Measurements from ENCODE around the gene KIF1B. TPM values are rescaled to one million over a fixed set of nuclear protein-coding genes. Genes with fewer than 3 reads are reported as not detected.
"Not testable (repeated sequence)": the region's sequence is repeated elsewhere in the genome, so short reads cannot be mapped to it uniquely, and the experiment has no call there.

KIF1B gene
- total RNA-seq, 1 donor from 2014 or later = 93.6 TPM

DNA sequence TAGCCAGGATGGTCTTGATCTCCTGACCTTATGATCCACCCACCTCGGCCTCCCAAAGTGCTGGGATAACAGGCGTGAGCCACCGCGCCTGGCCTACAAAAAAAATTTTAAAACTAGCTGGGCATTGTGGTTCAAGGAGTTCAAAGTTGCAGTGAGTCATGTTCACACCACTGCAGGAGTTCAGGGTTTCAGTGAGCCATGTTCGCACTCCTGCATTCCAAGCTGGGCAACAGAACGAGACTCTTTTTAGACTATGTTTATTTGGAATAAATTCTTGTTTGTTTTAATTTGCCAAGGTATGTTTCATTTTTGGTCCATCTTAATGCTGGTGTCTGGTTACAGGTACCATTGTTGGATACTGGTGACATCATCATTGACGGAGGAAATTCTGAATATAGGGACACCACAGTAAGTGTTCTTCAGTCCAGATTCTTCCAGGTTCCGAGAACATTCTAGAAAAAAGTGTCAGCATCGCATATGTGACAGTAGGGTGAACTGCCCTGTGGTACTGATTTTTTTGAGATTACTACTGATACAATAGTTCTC, 192.4 kb downstream of the KIF1B start:
- DNase-seq (ENCODE audit: low spot score) = no peak
- intact Hi-C loops (cut with DNase I) = no loop called here

DNA sequence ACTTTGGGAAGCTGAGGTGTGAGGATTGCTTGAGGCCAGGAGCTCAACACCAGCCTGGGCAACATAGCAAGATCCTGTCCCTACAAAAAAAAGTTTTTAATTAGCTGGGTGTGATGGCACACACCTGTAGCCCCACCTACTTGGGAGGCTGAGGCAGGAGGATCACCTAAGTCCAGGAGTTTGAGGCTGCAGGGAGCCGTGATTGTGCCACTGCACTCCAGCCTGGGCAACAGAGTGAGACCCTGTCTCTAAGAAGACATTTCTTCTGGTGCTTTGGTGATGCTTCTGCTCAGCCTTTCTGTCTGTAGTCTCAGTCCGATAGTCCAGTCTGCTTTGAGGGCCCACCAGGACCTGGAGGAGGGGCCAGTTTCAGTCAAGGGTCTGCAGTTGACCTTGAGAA, 196.8 kb downstream of the KIF1B start:
- DNase-seq (ENCODE audit: low spot score) = no peak
- intact Hi-C loops (cut with DNase I) = no loop called here

DNA sequence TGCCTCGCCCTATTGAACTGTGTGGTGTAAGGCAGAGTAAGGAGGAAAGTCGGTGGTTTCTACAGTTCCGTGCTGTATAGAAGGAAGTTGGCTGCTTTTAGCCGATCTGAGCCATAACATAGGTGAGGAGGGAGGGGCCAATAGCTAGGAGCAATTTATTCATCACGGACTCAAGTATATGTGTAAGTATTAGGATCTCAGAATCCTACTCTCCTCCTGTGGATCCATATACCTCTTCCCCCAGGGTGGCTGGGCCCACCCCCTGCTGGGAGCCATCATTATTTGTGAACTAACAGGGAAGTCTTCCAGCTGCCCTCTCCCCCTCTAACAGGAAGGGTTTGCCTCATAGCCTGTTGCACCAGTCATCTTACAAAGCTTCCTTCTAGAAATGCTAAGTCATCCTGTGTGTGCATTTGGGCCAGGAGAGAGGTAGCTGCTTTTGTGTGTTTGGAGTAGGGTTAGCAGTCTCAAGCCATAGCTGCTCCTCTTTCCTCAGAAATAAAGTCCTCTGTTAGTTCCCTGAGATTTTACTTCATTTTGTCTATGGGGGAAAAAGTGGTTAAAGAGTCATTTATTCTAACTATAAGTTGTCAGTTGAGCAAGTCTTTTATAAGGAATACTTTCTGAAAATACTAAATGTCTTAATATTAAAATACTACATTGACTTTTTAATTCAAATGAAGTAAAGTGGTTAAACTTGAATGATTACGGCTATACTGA, 205.0 kb downstream of the KIF1B start:
- intact Hi-C loops (cut with DNase I) = no loop called here
- DNase-seq (ENCODE audit: low spot score) = peak; percentile 81

DNA sequence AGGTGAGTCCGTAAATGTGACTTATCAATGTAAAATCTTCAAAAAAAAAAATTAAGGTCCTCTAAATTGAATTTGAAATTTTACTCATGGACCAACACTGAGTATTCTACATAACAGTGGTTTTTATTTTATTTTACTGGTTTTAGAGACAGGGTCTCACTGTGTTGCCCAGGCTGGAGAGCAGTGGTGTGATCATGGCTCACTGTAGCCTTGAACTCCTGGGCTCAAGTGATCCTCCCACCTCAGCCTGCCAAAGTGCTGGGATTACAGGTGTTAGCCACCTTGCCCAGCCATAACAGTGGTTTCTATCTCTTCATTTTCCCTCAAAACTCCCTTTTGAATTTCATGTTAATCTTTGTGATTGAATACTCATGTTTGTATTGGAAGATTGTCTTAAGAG, 205.6 kb downstream of the KIF1B start:
- DNase-seq (ENCODE audit: low spot score); intact Hi-C loops (cut with DNase I): not testable (repeated sequence)

DNA sequence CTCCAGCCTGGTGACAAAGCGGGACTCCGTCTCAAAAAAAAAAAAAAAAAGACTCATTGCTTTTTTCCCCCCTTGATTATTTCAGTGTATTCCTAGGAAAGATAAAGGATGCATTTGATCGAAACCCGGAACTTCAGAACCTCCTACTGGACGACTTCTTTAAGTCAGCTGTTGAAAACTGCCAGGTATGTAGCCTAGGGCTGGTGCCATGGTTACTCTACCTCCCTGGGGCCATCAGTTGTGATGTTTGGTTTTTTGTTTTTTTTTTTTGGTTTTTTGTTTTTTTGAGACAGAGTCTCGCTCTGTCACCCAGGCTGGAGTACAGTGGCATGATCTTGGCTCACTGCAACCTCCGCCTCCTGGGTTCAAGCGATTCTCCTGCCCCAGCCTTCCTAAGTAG, 208.4 kb downstream of the KIF1B start:
- DNase-seq (ENCODE audit: low spot score); intact Hi-C loops (cut with DNase I): not testable (repeated sequence)

DNA sequence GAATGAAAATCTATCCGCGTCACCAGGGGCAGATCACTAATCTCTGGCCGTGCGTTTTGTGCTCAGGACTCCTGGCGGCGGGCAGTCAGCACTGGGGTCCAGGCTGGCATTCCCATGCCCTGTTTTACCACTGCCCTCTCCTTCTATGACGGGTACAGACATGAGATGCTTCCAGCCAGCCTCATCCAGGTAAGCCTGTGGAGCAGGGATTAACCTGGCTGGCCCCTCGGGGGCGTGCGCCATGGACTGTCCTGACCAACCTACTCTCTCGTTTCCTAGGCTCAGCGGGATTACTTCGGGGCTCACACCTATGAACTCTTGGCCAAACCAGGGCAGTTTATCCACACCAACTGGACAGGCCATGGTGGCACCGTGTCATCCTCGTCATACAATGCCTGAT, 209.0 kb downstream of the KIF1B start:
- intact Hi-C loops (cut with DNase I) = no loop called here
- no peak for DNase-seq (ENCODE audit: low spot score)

DNA sequence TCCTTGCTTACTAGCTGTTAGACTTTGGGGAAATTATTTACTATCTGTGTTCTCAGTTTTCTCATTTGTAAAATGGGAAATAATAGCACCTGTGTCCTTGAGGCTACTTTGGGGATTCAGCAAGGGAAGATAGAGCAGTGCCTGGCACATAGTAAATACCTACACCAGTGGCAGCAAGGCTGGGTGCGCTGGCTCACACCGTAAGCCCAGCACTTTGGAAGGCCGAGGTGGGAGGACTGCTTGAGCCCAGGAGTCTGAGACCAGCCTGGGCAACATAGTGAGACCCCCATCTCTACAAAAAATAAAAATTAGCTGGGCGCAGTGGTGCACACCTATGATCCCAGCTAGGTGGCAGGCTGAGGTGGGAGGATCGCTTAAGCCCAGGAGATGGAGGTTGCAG, 211.3 kb downstream of the KIF1B start:
- no peak for DNase-seq (ENCODE audit: low spot score)
- intact Hi-C loops (cut with DNase I) = loop anchor here (10.0 kb wide), 2 partner anchors 477 to 547 kb away; partner anchors contain the start of genes LZIC and NMNAT1

DNA sequence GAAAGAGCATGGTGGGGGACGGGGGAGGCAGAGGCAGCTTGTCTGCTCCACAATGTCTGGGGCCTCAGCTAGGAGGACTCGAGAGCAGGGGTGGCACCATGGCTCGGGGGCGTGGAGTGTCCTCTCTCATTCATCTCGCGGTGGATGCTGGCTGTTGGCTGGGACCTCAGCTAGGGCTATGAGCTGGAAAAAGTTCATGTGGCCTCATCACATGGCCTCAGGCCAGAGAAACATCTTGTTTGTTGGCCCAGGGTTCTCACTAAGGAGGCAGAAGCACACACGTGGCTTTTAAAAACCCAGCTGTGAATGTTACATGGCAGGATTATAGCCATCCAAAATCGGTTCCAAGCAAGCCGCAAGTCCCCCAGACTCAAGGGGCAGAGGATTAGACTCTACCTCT, 213.7 kb downstream of the KIF1B start:
- DNase-seq (ENCODE audit: low spot score) = no peak
- intact Hi-C loops (cut with DNase I) = loop anchor here (10.0 kb wide), 2 partner anchors 479 to 549 kb away; partner anchors contain the start of genes LZIC and NMNAT1

DNA sequence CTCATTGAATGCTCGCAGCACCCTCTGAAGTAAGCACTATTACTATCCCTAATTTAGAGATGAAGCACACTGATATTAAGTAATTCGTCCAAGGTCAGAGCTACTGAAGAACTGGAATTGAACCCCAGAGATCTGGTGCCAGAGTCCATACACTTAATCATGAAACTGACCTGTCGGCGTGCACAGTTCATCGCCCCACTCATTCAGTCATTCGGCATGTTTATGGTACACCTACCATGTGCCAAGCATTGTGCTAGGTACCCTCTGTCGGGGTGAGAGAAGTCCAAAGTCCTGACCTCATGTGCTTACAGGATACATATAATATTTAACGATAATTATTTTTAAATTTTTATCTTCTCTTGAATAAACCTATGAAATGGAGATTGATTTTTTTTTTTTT, 214.3 kb downstream of the KIF1B start:
- intact Hi-C loops (cut with DNase I) = loop anchor here (10.0 kb wide), 2 partner anchors 480 to 550 kb away; partner anchors contain the start of genes LZIC and NMNAT1
- no peak for DNase-seq (ENCODE audit: low spot score)

DNA sequence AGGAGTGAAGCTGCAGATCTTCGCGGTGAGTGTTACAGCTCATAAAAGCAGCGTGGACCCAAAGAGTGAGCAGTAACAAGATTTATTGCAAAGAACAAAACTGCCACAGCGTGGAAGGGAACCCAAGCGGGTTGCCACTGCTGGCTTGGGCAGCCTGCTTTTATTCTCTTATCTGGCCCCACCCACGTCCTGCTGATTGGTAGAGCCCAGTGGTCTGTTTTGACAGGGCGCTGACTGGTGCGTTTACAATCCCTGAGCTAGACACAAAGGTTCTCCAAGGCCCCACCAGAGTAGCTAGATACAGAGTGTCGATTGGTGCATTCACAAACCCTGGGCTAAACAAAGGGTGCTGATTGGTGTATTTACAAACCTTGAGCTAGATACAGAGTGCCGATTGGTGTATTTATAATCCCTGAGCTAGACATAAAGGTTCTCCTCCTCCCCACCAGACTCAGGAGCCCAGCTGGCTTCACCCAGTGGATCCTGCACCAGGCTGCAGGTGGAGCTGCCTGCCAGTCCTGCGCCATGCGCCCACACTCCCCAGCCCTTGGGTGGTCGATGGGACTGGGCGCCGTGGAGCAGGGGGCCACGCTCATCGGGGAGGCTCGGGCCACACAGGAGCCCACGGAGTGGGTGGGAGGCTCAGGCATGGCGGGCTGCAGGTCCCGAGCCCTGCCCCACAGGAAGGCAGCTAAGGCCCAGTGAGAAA, 215.6 kb downstream of the KIF1B start:
- not testable (repeated sequence) for DNase-seq (ENCODE audit: low spot score)
- intact Hi-C loops (cut with DNase I) = loop anchor here (10.0 kb wide), 2 partner anchors 481 to 551 kb away; partner anchors contain the start of genes LZIC and NMNAT1

DNA sequence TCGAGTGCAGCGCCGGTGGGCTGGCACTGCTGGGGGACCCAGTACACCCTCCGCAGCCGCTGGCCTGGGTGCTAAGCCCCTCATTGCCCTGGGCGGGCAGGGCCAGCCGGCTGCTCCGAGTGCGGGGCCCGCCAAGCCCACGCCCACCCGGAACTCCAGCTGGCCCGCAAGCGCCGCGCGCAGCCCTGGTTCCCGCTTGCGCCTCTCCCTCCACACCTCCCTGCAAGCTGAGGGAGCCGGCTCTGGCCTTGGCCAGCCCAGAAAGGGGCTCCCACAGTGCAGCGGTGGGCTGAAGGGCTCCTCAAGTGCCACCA, 216.1 kb downstream of the KIF1B start:
- intact Hi-C loops (cut with DNase I) = loop anchor here (10.0 kb wide), 2 partner anchors 482 to 552 kb away; partner anchors contain the start of genes LZIC and NMNAT1
- DNase-seq (ENCODE audit: low spot score) = not testable (repeated sequence)

DNA sequence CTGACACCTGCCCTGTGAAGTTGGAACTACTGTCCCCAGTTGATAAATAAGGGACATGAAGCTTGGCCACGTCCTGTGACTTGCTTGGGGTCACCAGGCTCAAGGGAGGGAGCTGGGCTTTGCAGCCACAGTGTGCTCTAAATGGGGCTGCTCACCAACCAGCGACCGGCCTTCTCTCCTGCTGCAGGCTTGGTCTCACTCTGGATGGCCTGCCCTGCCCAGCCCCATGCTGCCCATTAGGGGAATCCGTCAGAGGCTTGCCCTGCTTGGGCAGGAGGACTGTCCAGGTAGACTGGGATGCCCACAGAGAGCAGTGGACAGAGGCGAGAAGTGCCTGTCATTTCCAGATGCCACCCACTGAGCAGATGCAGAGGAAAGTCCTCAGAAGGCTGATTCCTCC, 218.6 kb downstream of the KIF1B start:
- intact Hi-C loops (cut with DNase I) = loop anchor here (1.0 to 10.0 kb wide), 3 partner anchors 52 to 554 kb away; partner anchors contain the start of genes LZIC and NMNAT1

DNA sequence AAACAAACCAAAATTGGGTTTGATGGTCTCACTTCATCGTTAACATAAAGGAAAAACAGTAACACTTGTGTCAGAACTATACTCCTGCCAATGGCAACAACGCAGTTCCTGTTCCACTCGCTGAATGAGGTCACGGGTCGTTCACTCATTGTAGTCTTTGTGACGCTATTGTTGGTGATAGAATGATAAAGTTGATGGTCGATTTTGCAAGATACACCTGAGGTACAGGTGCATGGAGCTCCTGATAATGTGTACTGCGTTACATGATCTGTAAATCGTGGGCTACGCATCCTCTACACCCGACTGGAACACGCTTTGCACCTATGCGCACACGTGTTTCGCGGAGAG, 219.5 kb downstream of the KIF1B start:
- DNase-seq (ENCODE audit: low spot score) = no peak
- intact Hi-C loops (cut with DNase I) = loop anchor here (2.0 to 10.0 kb wide), 5 partner anchors 31 to 555 kb away; partner anchors contain the start of genes LZIC, NMNAT1, PEX14 and PGD

More for the DNA sequence above, 218.6 kb downstream of the KIF1B start:
- DNase-seq (ENCODE audit: low spot score) = no peak

DNA sequence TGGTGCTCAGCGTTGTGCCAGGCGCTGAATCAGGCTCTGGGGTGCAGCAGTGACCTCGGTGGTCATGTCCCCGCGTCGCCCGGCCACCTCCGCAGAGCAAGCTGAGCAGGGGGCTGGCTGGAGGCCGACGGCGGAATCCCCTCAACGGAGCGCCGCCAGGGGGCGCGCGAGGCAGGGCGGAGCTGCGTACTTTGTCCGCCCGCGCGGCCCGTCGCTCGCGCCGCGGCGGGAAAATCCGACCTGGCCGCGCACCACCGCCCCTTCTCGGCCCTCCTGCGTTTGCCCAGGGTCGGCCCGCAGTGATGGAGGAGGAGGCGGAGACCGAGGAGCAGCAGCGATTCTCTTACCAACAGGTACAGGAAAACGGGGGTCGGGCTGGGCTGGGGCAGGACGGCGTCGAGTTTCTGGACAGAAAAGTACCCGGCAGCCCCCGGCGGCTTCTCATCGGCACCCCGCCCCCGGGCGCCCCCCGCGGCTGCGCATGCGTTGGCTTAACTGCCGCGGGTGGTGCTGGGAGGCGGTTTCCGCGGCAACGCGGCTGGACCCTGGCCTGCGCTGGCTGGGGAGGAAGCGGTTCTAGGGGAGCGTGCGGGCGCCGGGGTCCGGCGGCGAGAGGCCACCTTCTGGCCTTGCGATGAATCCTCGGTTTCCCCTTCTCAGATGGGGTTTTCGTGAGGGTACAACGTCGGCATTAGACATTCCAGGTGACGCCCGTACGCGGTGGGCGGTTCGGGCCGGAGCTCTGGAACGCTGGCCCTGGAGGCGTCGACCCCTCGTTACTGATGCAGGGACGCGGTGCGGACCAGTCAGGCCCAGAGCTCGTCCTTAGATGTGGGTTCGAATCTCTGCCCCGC, 220.1 kb downstream of the KIF1B start, which contains the start of gene CENPS:
Gene CENPS (plus strand): TSS at position 218 of the 854 bp plus-strand sequence. CDS start 85 bp downstream, at position 303.
- peak; percentile 94 for DNase-seq (ENCODE audit: low spot score)
- intact Hi-C loops (cut with DNase I) = loop anchor here (2.0 kb wide), 3 partner anchors 32 to 64 kb away; partner anchors contain the start of genes PEX14 and PGD

Small RNAs within 50 kb of the gene (microRNA-seq; reads per million reads assigned to microRNA genes)
- not detected for gene MIR1273D

Other genes starting within 250 kb of the KIF1B start
- 7.4 TPM for gene RBP7, start 213.3 kb upstream of the KIF1B start, total RNA-seq
- 62.1 TPM for gene UBE4B, start 177.6 kb upstream of the KIF1B start, total RNA-seq
- 26.4 TPM for gene PGD, start 188.5 kb downstream of the KIF1B start, total RNA-seq
- gene CENPS, start 219.9 kb downstream of the KIF1B start, total RNA-seq = 7.3 TPM
- not detected for gene CORT, start 239.5 kb downstream of the KIF1B start, total RNA-seq